SK-N-MC (cell line): Measurements from ENCODE around the gene NKIRAS1.

ENCODE experiments used
- DNase-seq: peaks from one replicate; pipeline ENCODE4 v3.0.0-alpha.2; 2011; ENCODE audit warnings: low read depth, low spot score
- H3K27ac ChIP-seq: fragments of 200-600 bp; sonication (generic); 2 replicates; pipeline ENCODE4 v1.5.1; 2016; ENCODE audit warnings: mixed run types
- H3K36me3 ChIP-seq: fragments of 200-600 bp; sonication (generic); 2 replicates; pipeline ENCODE4 v1.6.1; 2017; ENCODE audit warnings: antibody characterized with exemption, low read length, mixed read lengths; ENCODE audit not compliant: insufficient read depth
- H3K4me3 ChIP-seq: fragments of 200-600 bp; sonication (generic); 2 replicates; pipeline ENCODE4 v1.5.1; 2016
- H3K9ac ChIP-seq: fragments of 200-600 bp; sonication (generic); 2 replicates; pipeline ENCODE4 v1.8.0; 2017; ENCODE audit warnings: mixed run types, mixed read lengths; ENCODE audit not compliant: insufficient read length
- H3K9me3 ChIP-seq: fragments of 200-600 bp; sonication (generic); 2 replicates; pipeline ENCODE4 v1.6.1; 2017; ENCODE audit warnings: low read depth, mild to moderate bottlenecking, antibody characterized with exemption, low read length, moderate library complexity, mixed read lengths
- EZH2 ChIP-seq: fragments of 200-600 bp; sonication (generic); IDR thresholded peaks from one replicate; pipeline ENCODE4 v1.6.1; 2017; ENCODE audit warnings: antibody characterized with exemption
- FOXP2 ChIP-seq: optimal IDR thresholded peaks from 2 replicates; pipeline ENCODE3; 2011; ENCODE audit warnings: mild to moderate bottlenecking, moderate library complexity; ENCODE audit not compliant: insufficient read depth; ENCODE audit errors: extremely low read length, control extremely low read depth
- POLR2AphosphoS5 ChIP-seq: IDR thresholded peaks from 2 replicates; pipeline ENCODE4 v1.6.1; 2012; ENCODE audit warnings: mild to moderate bottlenecking, low read depth, low read length, borderline replicate concordance

NKIRAS1 gene

GRCh38 chr3:23916886-23917678, at the start of gene NKIRAS1, which contains the start of gene RPL15:
Gene NKIRAS1, minus strand, starts transcription at chr3:23916990. Its CDS starts 6,086 bp downstream, at chr3:23910904.
Gene RPL15, plus strand, starts transcription at chr3:23917132. Its CDS starts 728 bp downstream, at chr3:23917860.
- H3K27ac ChIP-seq: peak within 1 kb of the TSS; percentile 73
- no peaks in the 10 kb centered on the region for H3K9me3 ChIP-seq
- TF ChIP-seq FOXP2: no peak
- TF ChIP-seq POLR2AphosphoS5: peak; percentile 100
- peak within 1 kb of the TSS; percentile 90 for H3K4me3 ChIP-seq
- peaks cover 27% of the 10 kb centered on the region for H3K36me3 ChIP-seq
- peak within 1 kb of the TSS; percentile 92 for H3K9ac ChIP-seq
- peak; percentile 66 for DNase-seq

GRCh38 chr3:23966328-23966727, 49.5 kb upstream of the NKIRAS1 start:
- no peaks in the 10 kb centered on the region for H3K36me3 ChIP-seq

GRCh38 chr3:23964537-23965235, 47.9 kb upstream of the NKIRAS1 start:
- H3K36me3 ChIP-seq: no peaks in the 10 kb centered on the region

More at GRCh38 chr3:23966328-23966727, 49.5 kb upstream of the NKIRAS1 start:
- Histone ChIP-seq H3K9me3 (no peaks in the 10 kb centered on the region), H3K27ac (no peak overlapping the region), H3K4me3 (no peak overlapping the region), H3K9ac (no peak overlapping the region)
- no peak for DNase-seq
- TF ChIP-seq FOXP2: no peak
- no peak for TF ChIP-seq EZH2
- TF ChIP-seq POLR2AphosphoS5: no peak

GRCh38 chr3:23961913-23962312, 45.1 kb upstream of the NKIRAS1 start:
- H3K9me3 ChIP-seq: no peaks in the 10 kb centered on the region
- H3K4me3 ChIP-seq: no peak overlapping the region
- H3K9ac ChIP-seq: no peak overlapping the region
- no peak overlapping the region for H3K27ac ChIP-seq
- H3K36me3 ChIP-seq: no peaks in the 10 kb centered on the region
- no peak for DNase-seq
- no peak for TF ChIP-seq EZH2

More at GRCh38 chr3:23964537-23965235, 47.9 kb upstream of the NKIRAS1 start:
- no peak overlapping the region for H3K27ac ChIP-seq
- no peaks in the 10 kb centered on the region for H3K9me3 ChIP-seq
- no peak overlapping the region for H3K9ac ChIP-seq
- no peak overlapping the region for H3K4me3 ChIP-seq
- DNase-seq: no peak
- TF ChIP-seq POLR2AphosphoS5 (no peak), FOXP2 (no peak), EZH2 (no peak)

- no peak overlapping the region for H3K4me3 ChIP-seq
- no peak overlapping the region for H3K9ac ChIP-seq
- no peaks in the 10 kb centered on the region for H3K36me3 ChIP-seq
- H3K27ac ChIP-seq: no peak overlapping the region
- H3K9me3 ChIP-seq: no peaks in the 10 kb centered on the region
- TF ChIP-seq POLR2AphosphoS5 (no peak), FOXP2 (no peak), EZH2 (no peak)
- DNase-seq: no peak
Measured at GRCh38 chr3:23961066-23961465, 44.3 kb upstream of the NKIRAS1 start.

- H3K36me3 ChIP-seq: no peaks in the 10 kb centered on the region
- no peak overlapping the region for H3K9ac ChIP-seq
- H3K4me3 ChIP-seq: no peak overlapping the region
- H3K9me3 ChIP-seq: no peaks in the 10 kb centered on the region
- TF ChIP-seq FOXP2 (no peak), EZH2 (no peak), POLR2AphosphoS5 (no peak)
- H3K27ac ChIP-seq: no peak overlapping the region
- no peak for DNase-seq
Measured at GRCh38 chr3:23960649-23961048, 43.9 kb upstream of the NKIRAS1 start.

- no peaks in the 10 kb centered on the region for H3K36me3 ChIP-seq
Measured at GRCh38 chr3:23959135-23959900, 42.5 kb upstream of the NKIRAS1 start.

GRCh38 chr3:23956701-23957100, 39.9 kb upstream of the NKIRAS1 start:
- Histone ChIP-seq H3K4me3 (no peak overlapping the region), H3K27ac (no peak overlapping the region), H3K36me3 (no peaks in the 10 kb centered on the region), H3K9me3 (no peaks in the 10 kb centered on the region), H3K9ac (no peak overlapping the region)
- DNase-seq: no peak
- TF ChIP-seq EZH2 (no peak), POLR2AphosphoS5 (no peak), FOXP2 (no peak)

More at GRCh38 chr3:23959135-23959900, 42.5 kb upstream of the NKIRAS1 start:
- Histone ChIP-seq H3K9ac (no peak overlapping the region), H3K27ac (no peak overlapping the region), H3K9me3 (no peaks in the 10 kb centered on the region), H3K4me3 (no peak overlapping the region)
- no peak for DNase-seq
- TF ChIP-seq EZH2 (no peak), FOXP2 (no peak), POLR2AphosphoS5 (no peak)
